GM12872 (cell line): ENCODE data around the gene GYS1.

Experiments used
- TF ChIP-seq, protein P1 (sequence below): IDR thresholded peaks from 3 replicates; pipeline ENCODE4 v1.5.1; 2011; ENCODE audit warnings: low read depth, mild to moderate bottlenecking, low read length, moderate library complexity; ENCODE audit not compliant: insufficient read depth

GYS1 gene

DNA sequence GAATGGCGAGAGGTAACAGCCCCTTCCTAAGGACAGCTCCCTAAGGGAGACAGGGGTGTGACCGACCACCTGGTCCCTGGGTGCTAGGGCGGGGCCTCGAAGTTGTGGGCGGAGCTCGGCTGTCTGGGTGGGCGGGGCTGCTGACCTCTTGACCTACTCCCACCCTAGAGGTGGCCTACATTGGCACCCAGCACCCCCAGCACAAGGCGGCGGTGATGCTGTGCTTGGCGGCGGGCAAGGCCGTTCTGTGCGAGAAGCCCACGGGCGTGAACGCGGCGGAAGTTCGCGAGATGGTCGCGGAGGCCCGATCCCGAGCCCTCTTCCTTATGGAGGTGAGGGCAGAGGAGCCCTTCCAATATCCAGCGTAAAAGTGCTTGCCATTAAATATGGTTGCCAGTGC, 57.2 kb downstream of the GYS1 start:
- TF ChIP-seq, protein P1, sequence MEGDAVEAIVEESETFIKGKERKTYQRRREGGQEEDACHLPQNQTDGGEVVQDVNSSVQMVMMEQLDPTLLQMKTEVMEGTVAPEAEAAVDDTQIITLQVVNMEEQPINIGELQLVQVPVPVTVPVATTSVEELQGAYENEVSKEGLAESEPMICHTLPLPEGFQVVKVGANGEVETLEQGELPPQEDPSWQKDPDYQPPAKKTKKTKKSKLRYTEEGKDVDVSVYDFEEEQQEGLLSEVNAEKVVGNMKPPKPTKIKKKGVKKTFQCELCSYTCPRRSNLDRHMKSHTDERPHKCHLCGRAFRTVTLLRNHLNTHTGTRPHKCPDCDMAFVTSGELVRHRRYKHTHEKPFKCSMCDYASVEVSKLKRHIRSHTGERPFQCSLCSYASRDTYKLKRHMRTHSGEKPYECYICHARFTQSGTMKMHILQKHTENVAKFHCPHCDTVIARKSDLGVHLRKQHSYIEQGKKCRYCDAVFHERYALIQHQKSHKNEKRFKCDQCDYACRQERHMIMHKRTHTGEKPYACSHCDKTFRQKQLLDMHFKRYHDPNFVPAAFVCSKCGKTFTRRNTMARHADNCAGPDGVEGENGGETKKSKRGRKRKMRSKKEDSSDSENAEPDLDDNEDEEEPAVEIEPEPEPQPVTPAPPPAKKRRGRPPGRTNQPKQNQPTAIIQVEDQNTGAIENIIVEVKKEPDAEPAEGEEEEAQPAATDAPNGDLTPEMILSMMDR: no peak

DNA sequence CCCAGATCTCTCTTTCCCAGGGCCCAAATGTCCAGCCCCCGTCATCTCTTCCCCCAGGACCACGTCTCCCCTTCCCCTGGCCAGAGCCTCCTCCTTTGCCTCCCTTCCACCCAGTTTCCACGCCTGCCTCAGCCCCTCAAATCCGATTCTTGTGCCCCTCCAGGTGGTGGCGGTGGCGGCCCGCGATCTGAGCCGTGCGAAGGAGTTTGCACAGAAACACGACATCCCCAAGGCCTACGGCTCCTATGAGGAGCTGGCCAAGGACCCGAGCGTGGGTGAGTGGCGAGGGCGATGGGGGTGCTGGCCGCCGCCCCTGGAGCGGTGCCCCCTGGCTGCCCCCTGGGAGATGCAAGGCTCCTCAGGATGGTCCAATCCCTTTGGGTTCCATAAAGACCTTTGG, 58.3 kb downstream of the GYS1 start:
- TF ChIP-seq, protein P1: no peak

DNA sequence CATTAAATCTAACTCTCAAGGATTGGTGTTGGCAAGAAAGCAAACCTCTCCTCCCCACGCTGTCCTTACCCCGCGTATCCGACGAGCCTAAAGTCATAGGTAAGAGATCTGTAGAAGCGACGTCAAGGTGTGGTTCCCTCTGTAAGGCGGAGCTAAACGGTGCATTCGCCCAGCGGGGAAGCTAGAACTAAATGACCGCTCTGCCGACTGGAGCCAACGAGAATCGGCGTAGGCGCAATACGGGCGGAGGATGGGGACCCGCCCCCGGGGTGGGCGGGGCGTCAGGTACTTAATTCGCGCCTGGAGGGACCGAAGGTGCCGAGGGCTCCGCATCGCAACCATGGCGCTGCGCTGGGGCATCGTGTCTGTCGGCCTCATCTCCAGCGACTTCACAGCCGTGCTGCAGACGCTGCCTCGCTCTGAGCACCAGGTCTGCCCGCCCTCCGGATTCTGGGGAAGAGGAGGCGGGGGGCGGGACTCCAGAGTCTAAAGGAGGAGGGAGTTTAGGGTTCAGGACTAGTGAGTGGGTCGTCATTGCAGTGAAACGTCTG, 59.7 kb downstream of the GYS1 start, which contains the start of gene DHDH:
Gene DHDH (plus strand): TSS at position 318 of the 551 bp plus-strand sequence. CDS start 23 bp downstream, at position 341.
- TF ChIP-seq, protein P1: no peak

DNA sequence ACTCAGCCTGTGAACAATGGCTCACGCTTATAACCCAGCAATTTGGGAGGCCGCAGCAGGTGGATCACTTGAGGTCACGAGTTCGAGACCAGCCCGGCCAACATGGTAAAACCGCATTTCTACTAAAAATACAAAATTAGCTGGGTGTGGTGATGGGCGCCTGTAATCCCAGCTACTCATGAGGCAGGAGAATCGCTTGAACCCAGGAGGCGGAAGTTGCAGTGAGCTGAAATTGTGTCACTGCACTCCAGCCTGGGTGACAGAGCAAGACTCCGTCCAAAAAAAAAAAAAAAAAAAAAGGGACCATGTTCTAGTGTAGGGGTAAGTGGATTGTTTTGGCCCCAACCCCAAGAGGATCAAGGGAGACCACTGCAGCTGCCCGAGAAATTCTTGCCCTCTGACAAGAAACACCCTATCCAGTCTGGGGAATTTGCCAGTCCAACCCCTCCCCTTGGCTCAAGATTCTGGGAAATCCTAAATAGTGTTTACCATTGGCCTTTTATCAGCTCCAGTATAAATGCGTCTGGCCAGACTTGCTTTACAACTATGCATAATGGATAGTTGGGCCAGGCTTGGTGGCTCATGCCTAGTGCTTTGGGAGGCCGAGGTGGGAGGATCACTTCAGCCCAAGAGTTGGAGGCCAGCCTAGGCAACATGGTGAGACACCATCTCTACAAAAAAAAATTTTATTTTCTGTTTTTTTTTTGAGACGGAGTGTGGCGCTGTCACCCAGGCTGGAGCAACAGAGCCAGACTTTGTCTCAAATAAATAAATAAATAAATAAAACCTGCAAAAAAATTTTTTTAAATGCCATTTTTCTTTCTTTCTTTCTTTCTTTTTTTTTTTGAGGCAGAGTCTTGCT, 64.7 kb downstream of the GYS1 start:
- TF ChIP-seq, protein P1: no peak

DNA sequence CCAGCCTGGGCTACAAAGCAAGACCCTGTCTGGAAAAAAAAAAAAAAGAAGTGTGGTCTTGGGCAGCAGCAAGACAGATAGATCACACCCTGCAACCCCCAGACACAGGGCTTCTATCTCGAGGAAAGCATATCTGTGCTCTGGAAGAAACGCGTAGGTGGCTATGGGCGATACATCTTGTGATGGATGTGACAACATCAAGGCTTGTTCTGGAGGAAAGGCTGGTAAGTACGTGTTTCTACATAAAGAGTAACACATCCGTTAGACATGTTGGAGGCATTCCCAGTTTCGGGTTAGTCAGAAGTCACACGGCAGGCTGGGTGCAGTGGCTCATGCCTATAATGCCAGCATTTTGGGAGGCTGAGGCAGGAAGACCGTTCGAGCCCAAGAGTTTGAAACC, 66.2 kb downstream of the GYS1 start:
- TF ChIP-seq, protein P1: no peak

DNA sequence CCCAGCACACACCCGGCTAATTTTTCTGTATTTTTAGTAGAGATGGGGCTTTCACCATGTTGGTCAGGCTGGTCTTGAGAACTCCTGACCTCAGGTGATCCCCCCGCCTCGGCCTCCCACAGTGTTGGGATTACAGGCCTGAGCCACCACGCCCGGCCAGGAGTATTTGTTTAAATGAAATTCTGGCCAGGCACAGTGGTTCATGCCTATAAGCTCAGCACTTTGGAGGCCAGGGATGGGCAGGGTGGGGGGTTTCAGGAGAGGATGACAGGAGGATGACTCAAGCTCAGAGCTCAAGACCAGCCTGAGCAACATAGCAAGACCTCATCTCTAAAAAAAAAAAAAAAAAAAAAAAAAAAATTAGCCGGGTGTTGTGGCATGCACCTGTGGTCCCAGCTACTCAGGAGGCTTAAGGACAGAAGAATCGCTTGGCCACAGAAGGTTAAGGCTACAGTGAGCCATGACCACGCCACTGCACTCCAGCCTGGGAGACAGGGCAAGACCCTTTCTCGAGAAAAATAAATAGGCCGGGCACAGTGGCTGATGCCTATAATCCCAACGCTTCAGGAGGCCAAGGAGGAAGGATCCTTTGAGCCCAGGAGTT, 67.8 kb downstream of the GYS1 start:
- TF ChIP-seq, protein P1: no peak

DNA sequence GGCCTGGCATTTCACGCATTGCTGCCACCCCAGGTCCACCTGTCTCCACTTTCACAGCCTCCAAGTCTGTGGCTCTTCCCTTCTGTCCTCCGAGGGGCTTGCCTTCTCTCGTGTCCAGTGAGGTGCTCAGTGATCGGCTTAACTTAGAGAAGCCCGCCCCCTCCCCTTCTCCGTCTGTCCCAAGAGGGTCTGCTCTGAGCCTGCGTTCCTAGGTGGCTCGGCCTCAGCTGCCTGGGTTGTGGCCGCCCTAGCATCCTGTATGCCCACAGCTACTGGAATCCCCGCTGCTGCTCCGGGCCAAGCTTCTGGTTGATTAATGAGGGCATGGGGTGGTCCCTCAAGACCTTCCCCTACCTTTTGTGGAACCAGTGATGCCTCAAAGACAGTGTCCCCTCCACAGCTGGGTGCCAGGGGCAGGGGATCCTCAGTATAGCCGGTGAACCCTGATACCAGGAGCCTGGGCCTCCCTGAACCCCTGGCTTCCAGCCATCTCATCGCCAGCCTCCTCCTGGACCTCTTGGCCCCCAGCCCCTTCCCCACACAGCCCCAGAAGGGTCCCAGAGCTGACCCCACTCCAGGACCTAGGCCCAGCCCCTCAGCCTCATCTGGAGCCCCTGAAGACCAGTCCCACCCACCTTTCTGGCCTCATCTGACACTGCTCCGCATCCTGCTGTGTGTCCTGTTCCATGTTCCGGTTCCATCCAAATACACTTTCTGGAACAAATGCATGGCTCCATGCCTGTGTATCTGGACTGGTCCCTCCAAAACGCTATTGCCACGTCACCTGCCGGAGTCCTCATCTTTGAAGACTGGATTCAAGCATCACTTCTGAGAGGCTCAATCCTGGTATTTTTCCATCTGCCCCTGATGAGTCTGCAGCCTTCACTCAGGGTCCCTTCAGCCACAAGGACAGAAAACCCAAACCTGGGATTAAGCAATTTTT, 70.3 kb downstream of the GYS1 start:
- TF ChIP-seq, protein P1: no peak
